NCI-H226 (cell line): ENCODE data around the gene VAV2.
"Not testable (repeated sequence)": the region's sequence is repeated elsewhere in the genome, so short reads cannot be mapped to it uniquely, and the experiment has no call there.

Experiments used
- DNase-seq: peaks from one replicate; pipeline ENCODE4 v3.0.0-alpha.2; 2015

Gene VAV2

DNA sequence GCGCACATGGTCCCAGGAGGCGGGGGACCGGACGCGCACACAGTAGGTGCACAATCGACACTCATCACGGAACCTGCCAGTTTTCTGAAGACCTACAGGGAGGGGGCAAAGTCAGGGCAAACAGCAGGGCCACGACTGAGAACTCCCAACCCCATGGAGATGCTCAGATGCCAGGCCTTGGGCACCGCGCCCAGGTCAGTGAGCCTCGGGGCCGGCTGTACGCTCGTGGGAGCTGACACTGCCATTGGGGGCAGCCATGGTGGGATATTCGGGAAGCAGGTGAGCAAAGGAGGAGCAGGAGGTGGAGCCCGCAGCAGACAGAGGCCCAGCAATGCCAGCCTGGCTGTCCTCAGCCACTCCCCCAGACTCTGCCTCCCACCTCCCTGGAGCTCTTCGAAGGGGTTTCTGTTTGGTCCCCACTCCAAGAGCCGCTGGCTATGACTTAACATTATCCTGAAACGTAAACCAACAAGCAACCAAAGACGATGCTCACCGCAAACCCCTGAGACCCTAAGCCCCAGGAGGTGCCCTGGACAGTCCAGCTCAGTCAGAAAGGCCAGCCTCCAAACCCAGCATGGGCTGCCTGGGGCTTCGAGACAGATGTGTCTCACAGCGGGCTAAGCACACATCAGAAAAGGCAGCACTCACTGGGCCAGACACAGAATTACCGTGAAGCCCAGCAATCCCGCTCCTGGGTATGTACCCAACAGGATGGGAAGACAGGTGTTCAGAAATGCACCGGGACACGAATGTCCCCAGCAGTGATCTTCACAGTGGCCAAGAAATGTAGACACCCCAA is 78.4 kb downstream of the VAV2 start:
- no peak for DNase-seq

GRCh38 chr9:133910855-133911514 is 81.1 kb downstream of the VAV2 start:
- DNase-seq, result no peak

- no peak for DNase-seq
Observed at GRCh38 chr9:133906932-133907910, 84.9 kb downstream of the VAV2 start.

GRCh38 chr9:133906218-133906617 is 85.9 kb downstream of the VAV2 start:
- no peak for DNase-seq

- no peak for DNase-seq
Observed at GRCh38 chr9:133905493-133905892, 86.6 kb downstream of the VAV2 start.

- no peak for DNase-seq
Observed at GRCh38 chr9:133904346-133905090, 87.6 kb downstream of the VAV2 start.

DNA sequence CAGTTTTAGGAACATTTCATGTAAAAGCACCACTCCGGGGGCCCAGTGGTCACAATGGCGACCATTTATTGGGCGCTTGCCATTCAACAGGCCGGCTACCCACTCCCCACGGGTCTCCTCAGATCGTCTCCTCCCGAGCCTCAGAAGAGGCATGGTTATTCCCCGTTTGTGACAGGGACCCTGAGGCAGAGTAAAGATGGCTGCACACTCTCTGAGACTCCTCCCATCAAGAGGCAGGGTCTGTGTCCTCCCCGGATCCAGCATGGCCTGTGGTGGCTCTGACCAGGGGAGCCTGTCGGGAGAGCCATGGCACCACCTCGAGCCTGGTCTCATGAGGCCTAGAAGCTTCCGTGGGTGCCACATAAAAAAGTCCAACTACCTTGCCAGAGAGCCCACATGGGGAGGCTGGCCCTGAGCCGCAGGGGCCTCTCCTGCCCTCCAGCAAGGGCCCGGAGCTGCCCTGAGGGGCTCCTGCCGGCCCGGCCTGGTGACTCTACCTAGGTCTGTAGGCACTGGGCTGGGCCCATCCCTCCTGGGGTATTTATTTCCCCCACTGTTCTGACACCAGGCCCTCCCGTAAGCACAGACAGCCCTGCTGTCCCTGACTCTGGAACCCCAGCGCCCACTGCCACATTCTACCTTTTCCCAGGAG is 90.8 kb downstream of the VAV2 start:
- DNase-seq, result no peak

DNA sequence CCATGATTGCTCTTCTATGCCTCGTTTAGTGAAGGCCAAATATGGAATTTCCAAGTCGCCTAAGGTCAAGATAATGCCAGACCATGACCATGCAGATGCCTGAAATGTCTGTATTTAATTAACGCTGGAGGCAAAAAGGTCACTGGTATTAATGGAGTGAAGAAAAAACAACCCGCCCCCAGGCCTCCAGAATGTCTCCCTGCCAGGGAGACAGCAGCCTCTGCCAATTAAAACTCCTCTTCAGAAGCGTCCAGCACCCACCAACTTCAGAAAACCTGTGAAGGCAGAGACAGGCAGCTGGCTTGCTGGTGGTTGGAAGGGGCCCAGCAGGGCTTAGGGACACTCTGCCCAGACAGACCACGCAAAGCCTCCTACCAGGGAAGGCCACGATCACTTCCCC is 94.4 kb downstream of the VAV2 start:
- DNase-seq, result no peak

- DNase-seq, result not testable (repeated sequence)
Observed at GRCh38 chr9:133896007-133896406, 96.1 kb downstream of the VAV2 start.

- DNase-seq, result no peak
Observed at GRCh38 chr9:133895335-133895734, 96.8 kb downstream of the VAV2 start.

- DNase-seq, result no peak
Observed at GRCh38 chr9:133894377-133895321, 97.5 kb downstream of the VAV2 start.

DNA sequence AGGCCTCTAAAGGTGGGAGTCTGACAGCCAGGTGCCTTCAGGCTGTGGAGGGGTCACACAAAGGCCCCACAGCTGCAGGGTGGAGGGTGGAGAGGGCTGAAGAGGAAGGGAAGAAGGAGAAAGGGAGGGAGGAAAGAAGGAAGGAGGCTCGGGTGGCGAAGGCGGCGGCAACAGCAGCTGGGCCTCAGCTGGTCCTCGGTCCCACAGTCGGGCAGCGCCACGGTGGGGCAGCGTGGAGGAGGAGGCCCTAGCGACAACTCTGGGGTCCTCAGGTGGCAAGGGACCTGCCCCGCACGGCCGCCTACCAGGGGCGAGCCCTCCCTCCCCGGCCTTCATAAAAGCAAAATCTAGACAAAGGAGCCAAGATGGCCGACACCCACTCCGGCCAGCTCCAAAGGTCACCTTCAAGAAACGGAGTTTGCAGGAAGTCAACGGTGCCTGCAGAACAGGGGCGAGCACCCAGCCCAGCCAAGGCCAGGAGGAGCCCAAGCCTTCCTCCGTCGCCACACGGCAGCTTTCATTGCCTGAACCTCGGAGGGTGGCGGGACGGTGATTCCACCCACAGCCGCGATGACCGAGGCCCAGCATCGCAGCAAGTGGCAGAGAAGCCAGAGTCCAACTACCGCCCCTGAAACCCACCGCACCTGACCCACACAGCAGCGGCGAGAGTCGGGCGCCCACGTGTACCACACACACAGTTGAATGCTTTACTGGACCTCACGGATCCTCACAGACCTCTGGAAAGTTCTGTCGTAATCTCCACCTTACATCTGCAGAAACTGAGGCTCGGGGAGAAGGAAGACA is 98.7 kb downstream of the VAV2 start:
- no peak for DNase-seq

DNA sequence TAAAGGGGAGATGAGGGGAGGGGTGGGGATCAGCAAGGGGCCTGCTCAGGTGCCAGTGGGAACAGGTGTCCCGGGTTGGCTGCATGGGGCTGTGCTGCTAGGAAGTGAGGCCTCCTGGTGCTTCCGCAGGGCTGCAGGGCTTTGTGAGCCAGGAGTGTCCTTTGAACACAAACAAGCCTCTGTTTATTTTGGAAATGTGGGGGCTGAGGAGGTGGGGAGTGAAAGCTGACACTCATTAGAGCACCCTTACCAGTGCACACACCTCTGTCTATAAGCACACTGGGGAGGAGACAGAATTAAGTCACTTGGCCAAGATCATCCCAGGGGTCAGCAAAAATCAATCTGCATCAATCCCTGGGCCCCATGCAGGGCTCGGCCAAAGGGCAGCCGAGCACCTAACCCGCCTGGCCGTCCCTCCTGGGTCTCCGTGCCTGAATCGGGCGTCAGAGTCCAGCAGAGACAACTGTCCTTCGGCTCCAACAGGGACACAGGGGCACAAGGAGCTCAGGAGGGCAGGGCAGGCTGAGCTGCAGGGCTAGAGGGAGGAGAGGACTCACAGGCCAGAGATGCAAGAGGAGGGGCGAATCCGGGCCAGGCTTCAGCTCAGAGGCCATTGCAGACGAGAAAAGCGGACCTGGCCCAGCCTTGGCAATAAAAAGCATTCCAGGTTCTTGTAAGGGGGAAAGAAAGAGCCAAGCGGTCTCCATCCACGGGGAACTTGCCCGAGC is 99.8 kb downstream of the VAV2 start:
- no peak for DNase-seq

- DNase-seq, result no peak
Observed at GRCh38 chr9:133891741-133892140, 100.4 kb downstream of the VAV2 start.

DNA sequence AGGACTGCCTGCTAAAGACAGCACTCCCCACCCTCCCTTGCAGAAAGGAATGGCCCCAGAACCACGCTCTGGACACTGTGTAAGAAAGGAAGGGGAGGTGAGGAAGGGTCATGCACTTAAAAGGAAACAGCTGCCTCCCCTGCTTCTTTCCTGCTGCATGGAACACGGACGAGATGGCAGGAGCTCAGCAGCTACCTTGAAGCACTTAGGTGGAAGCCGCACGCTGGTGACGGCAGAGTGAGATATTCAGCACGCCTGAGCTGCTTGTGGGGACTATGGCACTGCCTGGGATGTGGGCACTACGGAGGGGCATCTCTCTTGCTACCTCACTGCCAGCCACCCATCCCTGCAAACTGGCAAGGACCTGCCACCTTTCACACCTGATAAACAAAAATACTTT is 101.5 kb downstream of the VAV2 start:
- no peak for DNase-seq

- DNase-seq, result peak; percentile 36
Observed at GRCh38 chr9:133889584-133890301, 102.4 kb downstream of the VAV2 start.

- no peak for DNase-seq
Observed at GRCh38 chr9:133888809-133889491, 103.2 kb downstream of the VAV2 start.
